ENCODE results near the gene LARP6. TPM values are rescaled to one million over a fixed set of nuclear protein-coding genes. Genes with fewer than 3 reads are reported as not detected.

Gene LARP6
- total and polyA plus RNA-seq, 2 of the 13 experiments (the other 11 are each of a cell fraction or from before 2014, with no cell fraction given) = 2.9 to 8.2 TPM

DNA sequence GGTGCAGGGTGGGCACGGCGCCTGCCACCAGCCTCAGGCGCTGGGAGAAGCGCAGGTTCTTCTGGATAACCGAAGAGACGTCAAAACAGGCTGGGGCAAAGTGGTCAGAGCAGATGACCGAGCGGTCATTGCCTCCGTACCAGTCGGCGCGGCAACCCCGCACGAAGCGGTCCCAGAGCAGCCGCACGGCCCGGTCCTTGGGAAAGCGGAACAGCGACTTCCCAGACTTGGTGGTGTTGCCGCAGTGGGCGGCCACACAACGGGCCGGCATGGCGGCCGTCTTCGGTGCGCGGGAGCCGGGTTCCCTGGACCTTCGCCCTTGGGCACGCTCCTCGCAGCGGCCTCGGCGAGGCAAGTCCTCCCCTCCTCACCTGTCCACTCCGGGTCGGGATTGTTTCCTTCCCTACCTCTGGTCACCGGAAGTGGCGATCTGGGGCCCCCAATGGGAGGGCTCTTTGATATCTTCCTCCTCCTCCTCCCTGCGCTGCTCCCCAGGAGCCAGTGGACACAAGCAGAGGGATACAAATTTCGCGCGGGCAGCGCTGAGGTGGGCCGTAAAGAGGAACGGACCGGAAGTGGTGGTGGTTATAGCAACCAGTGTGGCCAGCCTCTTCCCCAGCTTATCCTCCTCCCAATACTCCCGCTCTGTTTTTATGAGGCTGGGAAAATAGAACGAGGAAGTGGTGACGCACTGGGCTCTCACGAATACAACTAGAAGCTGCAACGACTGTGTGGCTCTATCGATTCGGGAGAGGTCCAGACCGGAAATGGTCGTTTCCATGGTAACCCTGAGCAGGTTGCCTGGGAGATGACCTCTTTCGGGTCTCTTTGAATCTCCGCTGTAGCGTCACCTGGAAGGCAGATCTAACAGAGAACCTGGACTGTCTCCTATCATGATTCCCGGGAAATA, 38.3 kb upstream of the LARP6 start, which contains the start of the genes LRRC49 and THAP10 (continued):
- TF ChIP-seq, protein P1, sequence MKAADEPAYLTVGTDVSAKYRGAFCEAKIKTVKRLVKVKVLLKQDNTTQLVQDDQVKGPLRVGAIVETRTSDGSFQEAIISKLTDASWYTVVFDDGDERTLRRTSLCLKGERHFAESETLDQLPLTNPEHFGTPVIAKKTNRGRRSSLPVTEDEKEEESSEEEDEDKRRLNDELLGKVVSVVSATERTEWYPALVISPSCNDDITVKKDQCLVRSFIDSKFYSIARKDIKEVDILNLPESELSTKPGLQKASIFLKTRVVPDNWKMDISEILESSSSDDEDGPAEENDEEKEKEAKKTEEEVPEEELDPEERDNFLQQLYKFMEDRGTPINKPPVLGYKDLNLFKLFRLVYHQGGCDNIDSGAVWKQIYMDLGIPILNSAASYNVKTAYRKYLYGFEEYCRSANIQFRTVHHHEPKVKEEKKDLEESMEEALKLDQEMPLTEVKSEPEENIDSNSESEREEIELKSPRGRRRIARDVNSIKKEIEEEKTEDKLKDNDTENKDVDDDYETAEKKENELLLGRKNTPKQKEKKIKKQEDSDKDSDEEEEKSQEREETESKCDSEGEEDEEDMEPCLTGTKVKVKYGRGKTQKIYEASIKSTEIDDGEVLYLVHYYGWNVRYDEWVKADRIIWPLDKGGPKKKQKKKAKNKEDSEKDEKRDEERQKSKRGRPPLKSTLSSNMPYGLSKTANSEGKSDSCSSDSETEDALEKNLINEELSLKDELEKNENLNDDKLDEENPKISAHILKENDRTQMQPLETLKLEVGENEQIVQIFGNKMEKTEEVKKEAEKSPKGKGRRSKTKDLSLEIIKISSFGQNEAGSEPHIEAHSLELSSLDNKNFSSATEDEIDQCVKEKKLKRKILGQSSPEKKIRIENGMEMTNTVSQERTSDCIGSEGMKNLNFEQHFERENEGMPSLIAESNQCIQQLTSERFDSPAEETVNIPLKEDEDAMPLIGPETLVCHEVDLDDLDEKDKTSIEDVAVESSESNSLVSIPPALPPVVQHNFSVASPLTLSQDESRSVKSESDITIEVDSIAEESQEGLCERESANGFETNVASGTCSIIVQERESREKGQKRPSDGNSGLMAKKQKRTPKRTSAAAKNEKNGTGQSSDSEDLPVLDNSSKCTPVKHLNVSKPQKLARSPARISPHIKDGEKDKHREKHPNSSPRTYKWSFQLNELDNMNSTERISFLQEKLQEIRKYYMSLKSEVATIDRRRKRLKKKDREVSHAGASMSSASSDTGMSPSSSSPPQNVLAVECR (CRISPR knock-in tag; IDR thresholded peaks at IDR 0.05; ENCODE audit: borderline replicate concordance) = peak; percentile 96
- TF ChIP-seq CREB3 (CRISPR knock-in tag; IDR thresholded peaks at IDR 0.05) = no peak
- TF ChIP-seq, protein P2, sequence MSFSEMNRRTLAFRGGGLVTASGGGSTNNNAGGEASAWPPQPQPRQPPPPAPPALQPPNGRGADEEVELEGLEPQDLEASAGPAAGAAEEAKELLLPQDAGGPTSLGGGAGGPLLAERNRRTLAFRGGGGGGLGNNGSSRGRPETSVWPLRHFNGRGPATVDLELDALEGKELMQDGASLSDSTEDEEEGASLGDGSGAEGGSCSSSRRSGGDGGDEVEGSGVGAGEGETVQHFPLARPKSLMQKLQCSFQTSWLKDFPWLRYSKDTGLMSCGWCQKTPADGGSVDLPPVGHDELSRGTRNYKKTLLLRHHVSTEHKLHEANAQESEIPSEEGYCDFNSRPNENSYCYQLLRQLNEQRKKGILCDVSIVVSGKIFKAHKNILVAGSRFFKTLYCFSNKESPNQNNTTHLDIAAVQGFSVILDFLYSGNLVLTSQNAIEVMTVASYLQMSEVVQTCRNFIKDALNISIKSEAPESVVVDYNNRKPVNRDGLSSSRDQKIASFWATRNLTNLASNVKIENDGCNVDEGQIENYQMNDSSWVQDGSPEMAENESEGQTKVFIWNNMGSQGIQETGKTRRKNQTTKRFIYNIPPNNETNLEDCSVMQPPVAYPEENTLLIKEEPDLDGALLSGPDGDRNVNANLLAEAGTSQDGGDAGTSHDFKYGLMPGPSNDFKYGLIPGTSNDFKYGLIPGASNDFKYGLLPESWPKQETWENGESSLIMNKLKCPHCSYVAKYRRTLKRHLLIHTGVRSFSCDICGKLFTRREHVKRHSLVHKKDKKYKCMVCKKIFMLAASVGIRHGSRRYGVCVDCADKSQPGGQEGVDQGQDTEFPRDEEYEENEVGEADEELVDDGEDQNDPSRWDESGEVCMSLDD (CRISPR knock-in tag; IDR thresholded peaks at IDR 0.05; ENCODE audit: borderline replicate concordance) = no peak
- TF ChIP-seq, protein P3, sequence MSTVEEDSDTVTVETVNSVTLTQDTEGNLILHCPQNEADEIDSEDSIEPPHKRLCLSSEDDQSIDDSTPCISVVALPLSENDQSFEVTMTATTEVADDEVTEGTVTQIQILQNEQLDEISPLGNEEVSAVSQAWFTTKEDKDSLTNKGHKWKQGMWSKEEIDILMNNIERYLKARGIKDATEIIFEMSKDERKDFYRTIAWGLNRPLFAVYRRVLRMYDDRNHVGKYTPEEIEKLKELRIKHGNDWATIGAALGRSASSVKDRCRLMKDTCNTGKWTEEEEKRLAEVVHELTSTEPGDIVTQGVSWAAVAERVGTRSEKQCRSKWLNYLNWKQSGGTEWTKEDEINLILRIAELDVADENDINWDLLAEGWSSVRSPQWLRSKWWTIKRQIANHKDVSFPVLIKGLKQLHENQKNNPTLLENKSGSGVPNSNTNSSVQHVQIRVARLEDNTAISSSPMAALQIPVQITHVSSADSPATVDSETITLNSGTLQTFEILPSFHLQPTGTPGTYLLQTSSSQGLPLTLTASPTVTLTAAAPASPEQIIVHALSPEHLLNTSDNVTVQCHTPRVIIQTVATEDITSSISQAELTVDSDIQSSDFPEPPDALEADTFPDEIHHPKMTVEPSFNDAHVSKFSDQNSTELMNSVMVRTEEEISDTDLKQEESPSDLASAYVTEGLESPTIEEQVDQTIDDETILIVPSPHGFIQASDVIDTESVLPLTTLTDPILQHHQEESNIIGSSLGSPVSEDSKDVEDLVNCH (CRISPR knock-in tag; IDR thresholded peaks at IDR 0.05) = no peak
- TF ChIP-seq, protein P4, sequence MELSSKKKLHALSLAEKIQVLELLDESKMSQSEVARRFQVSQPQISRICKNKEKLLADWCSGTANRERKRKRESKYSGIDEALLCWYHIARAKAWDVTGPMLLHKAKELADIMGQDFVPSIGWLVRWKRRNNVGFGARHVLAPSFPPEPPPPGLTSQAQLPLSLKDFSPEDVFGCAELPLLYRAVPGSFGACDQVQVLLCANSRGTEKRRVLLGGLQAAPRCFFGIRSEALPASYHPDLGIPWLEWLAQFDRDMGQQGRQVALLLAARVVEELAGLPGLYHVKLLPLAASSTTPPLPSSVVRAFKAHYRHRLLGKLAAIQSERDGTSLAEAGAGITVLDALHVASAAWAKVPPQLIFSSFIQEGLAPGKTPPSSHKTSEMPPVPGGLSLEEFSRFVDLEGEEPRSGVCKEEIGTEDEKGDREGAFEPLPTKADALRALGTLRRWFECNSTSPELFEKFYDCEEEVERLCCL (CRISPR knock-in tag; IDR thresholded peaks at IDR 0.05; ENCODE audit: borderline replicate concordance) = no peak; the same call in 1 of the 2 replicates
- no peak for TF ChIP-seq ZNF780A (CRISPR knock-in tag; IDR thresholded peaks at IDR 0.05)
- TF ChIP-seq ZNF382 (CRISPR knock-in tag; IDR thresholded peaks at IDR 0.05; ENCODE audit: borderline replicate concordance) = no peak
- TF ChIP-seq ZFAT (CRISPR knock-in tag; conservative IDR thresholded peaks at IDR 0.05) = no peak
- no peak for TF ChIP-seq PAWR (CRISPR knock-in tag; IDR thresholded peaks at IDR 0.05; ENCODE audit: borderline replicate concordance)
- TF ChIP-seq ZEB1 (IDR thresholded peaks at IDR 0.05; ENCODE audit: insufficient replicate concordance, low read depth) = peak; percentile 77
- TF ChIP-seq GZF1 (CRISPR knock-in tag; IDR thresholded peaks at IDR 0.05) = no peak
- no peak; the same call in 1 of the 2 replicates for TF ChIP-seq HES4 (CRISPR knock-in tag; IDR thresholded peaks at IDR 0.05; ENCODE audit: borderline replicate concordance)
- no peak for TF ChIP-seq SAFB2 (CRISPR knock-in tag; IDR thresholded peaks at IDR 0.05; ENCODE audit: borderline replicate concordance, low read depth)
- peak; percentile 31; the same call in 1 of the 2 replicates for TF ChIP-seq REPIN1 (CRISPR knock-in tag; IDR thresholded peaks at IDR 0.05; ENCODE audit: borderline replicate concordance, low read depth)
